Epithelial cell of esophagus (primary cell): ENCODE results near the gene OR6N1.

Source experiments
- DNase-seq: peaks from one replicate; pipeline ENCODE4 v3.0.0; 2010; ENCODE audit warnings: low read depth
- H3K4me3 ChIP-seq: 2 replicates; pipeline ENCODE4 v1.5.1; 2011; ENCODE audit warnings: mild to moderate bottlenecking, low read length, control low read depth
- TF ChIP-seq, protein P1 (sequence below): IDR thresholded peaks from 2 replicates; pipeline ENCODE4 v1.5.1; 2011; ENCODE audit warnings: low read depth, mild to moderate bottlenecking, low read length, control low read depth, inconsistent platforms; ENCODE audit not compliant: insufficient read depth; ENCODE audit errors: missing control alignments

OR6N1 gene, protein sequence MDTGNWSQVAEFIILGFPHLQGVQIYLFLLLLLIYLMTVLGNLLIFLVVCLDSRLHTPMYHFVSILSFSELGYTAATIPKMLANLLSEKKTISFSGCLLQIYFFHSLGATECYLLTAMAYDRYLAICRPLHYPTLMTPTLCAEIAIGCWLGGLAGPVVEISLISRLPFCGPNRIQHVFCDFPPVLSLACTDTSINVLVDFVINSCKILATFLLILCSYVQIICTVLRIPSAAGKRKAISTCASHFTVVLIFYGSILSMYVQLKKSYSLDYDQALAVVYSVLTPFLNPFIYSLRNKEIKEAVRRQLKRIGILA

DNA sequence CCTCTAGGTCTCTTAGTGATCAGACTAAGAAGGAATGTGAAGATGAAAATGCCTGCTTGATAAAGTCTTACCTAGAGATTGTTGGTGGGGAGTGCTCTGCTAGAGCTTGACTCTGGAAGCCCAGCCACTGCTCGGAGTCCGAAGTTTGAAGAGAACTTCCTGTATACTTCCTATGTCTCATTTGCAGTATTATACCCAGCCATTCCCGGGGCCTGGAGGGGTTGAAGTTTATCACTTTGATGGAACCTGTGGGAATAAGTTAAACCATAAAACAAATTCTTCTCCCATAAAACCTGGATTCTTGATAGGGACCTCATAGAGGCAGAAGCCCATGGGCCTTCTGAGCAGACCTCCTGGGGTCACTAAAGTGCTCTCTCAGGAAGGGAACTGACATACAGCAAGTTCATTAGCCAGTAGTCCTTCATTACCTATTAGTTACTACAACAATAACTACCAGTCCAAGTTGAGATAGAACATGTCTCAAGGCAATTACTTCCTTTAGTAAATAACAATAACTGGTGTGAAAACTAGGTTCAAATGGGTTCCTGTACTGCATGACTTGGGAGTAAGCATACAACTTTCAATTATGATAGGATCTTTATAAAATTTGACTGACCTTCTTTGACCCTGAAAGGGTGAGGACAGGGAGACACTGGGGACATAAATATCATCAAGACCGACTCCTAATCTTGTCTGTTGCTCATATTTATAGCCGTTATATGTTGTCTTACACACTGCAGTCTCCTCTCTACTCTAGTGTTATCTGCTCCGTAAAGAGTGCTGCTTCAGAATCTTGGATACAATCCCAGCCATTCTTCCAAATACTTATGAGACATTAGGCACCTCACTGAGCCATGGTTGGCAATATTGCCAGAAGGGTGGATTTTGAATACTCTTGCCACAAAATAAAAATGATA, at the start of gene OR6N1:
TSS of gene OR6N1 (minus strand) at position 246 of the 917 bp plus-strand sequence. CDS start 5,513 bp downstream, outside the sequence.
- DNase-seq = no peak
- H3K4me3 ChIP-seq = no peak within 1 kb of the TSS
- TF ChIP-seq, protein P1, sequence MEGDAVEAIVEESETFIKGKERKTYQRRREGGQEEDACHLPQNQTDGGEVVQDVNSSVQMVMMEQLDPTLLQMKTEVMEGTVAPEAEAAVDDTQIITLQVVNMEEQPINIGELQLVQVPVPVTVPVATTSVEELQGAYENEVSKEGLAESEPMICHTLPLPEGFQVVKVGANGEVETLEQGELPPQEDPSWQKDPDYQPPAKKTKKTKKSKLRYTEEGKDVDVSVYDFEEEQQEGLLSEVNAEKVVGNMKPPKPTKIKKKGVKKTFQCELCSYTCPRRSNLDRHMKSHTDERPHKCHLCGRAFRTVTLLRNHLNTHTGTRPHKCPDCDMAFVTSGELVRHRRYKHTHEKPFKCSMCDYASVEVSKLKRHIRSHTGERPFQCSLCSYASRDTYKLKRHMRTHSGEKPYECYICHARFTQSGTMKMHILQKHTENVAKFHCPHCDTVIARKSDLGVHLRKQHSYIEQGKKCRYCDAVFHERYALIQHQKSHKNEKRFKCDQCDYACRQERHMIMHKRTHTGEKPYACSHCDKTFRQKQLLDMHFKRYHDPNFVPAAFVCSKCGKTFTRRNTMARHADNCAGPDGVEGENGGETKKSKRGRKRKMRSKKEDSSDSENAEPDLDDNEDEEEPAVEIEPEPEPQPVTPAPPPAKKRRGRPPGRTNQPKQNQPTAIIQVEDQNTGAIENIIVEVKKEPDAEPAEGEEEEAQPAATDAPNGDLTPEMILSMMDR = no peak

DNA sequence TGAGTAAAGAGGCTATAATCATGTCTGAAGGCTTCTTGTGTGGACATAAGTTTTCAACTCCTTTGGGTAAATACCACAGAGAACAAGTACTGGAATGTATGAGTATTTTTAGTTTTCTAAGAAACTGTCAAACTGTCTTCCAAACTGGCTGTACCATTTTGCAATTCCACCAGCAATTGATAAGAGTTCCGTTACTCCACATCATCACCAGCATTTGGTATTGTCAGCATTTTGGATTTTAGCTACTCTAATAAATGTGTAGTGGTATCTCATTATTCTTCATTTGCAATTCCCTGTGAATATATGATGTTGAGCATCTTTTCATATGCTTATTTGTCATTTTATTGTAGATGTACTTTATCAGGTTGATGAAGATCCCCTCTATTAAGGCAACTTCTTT, 49.7 kb upstream of the OR6N1 start:
- no peak for DNase-seq
- no peak overlapping the region for H3K4me3 ChIP-seq

DNA sequence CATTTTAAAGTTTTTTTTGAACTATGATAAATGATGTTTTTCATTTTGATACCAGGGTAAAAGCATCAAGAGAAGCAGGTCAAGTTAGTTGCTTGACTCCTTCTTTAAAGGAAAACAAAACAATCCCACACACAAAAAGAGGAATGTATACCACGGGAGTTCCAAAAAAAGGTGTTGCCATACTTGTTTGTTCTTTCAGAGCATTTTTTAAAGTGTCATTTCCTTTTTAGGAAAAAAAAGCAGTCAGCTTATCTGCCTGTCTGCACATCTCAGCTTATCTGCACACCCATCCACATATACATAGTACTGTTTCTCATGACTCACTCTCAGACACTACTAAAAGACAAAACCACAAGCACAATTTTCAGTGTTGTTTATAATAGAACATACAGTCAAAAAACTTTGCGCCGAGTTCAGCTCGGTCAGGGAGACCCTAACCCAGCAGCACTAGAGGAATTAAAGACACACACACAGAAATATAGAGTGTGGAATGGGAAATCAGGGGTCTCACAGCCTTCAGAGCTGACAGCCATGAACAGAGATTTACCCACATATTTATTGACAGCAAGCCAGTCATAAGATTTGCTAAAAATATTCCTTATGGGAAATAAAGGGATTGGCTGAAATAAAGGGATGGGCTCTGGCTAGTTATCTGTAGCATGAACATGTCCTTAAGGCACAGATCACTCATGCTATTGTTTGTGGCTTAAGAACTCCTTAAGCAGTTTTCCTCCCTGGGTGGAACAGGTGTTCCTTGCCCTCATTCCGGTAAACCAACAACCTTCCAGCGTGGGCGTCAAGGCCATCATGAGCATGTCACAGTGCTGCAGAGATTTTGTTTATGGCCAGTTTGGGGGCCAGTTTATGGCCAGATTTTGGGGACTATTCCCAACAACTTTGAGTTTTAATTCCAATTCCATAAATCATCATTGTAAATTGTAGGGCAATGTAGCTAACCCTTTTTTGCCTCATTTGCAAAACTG, 47.8 kb upstream of the OR6N1 start:
- no peak overlapping the region for H3K4me3 ChIP-seq
- DNase-seq = no peak
- TF ChIP-seq, protein P1 = no peak

More for the DNA sequence above, 49.7 kb upstream of the OR6N1 start:
- TF ChIP-seq, protein P1 = no peak

DNA sequence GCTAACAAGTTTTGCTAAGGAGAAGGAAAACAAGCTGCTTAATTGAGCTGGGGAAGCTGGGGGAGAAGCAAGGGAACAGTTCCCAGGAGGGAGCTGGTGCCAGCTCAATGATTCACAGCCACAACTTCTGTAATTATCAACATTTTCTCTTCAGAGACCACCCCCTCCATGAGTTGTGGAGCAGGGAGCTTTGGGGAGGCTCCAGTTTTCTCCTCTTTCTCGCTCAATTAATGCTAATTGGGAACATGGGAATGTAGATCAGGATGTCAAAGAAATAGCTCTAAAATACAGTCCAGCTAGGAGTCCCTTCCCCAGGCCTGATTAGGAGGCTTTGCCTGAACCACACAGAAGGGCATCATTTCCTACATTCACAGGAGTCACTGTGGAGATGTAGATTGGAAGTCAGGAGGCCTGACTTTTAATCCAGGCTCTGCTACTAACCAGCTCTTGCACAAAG, 47.0 kb upstream of the OR6N1 start:
- H3K4me3 ChIP-seq = no peak overlapping the region
- TF ChIP-seq, protein P1 = no peak
- no peak for DNase-seq

DNA sequence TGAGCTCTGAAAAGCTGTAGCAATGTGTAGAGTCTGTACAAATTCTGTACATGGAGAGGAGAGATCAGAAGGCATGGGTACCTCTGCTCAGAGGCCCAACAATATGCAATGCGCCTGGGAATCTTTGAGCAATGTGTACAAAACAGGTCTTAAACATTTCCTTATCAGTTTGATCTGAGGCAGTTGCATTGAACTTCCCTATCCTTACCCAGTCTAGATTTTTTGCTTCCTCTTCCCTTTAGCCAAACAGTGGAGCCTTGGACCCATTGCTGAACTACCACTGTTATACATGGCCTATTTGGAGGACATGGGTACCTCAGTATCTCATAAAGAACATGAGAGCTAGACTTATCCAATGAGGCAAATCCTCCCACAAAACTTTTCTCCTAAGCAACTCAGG, 46.6 kb upstream of the OR6N1 start:
- no peak overlapping the region for H3K4me3 ChIP-seq
- TF ChIP-seq, protein P1 = no peak
- no peak for DNase-seq

DNA sequence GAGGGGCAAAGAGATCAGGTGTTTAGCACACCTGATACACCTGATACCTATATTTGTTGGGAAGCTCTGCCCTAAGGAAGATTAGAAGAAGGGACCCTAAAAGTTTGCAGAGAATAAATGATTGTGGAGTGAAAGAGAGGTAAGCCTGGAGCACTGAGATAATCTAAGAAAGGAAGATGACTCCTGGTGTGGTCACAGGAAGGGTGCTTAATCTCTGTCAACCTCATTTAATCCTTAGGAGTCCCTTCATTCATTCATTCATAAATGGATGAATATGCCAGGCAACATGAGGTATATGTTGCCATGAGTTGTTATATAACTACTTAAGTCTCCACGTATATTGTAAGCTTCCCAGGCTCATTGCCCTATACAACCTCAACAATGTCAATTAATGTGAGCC, 43.0 kb upstream of the OR6N1 start:
- no peak for DNase-seq
- no peak overlapping the region for H3K4me3 ChIP-seq
- TF ChIP-seq, protein P1 = no peak
